ENCODE data around the gene TRIM17. TPM values are rescaled to one million over a fixed set of nuclear protein-coding genes. Genes with fewer than 3 reads are reported as not detected.

Gene TRIM17
- total RNA-seq, 6 experiments from 2014 or later = 0.23 to 0.36 (median 0.30) TPM; not detected in 3

GRCh38 chr1:228367798-228368791, 48.6 kb downstream of the TRIM17 start:
- no peaks in the 10 kb centered on the region for H3K4me1 Mint-ChIP-seq (ENCODE audit: low read depth)
- H3K9me3 Mint-ChIP-seq = no peaks in the 10 kb centered on the region
- DNase-seq = no peak
- H3K27me3 Mint-ChIP-seq (ENCODE audit: insufficient read depth) = peaks cover 4% of the 10 kb centered on the region; the same call in 1 of the 2 replicates
- H3K4me3 Mint-ChIP-seq = no peak overlapping the region
- no peak for TF ChIP-seq CTCF (IDR thresholded peaks at IDR 0.05)
- H3K36me3 Mint-ChIP-seq (ENCODE audit: low read depth) = no peaks in the 10 kb centered on the region
- no peak overlapping the region for H3K27ac Mint-ChIP-seq

GRCh38 chr1:228366866-228367741, 49.6 kb downstream of the TRIM17 start:
- Mint-ChIP-seq H3K9me3 (no peaks in the 10 kb centered on the region), H3K4me3 (no peak overlapping the region), H3K36me3 (ENCODE audit: low read depth) (no peaks in the 10 kb centered on the region), H3K27me3 (ENCODE audit: insufficient read depth) (peaks cover 4% of the 10 kb centered on the region; the same call in 1 of the 2 replicates), H3K4me1 (ENCODE audit: low read depth) (no peaks in the 10 kb centered on the region), H3K27ac (no peak overlapping the region)
- no peak for DNase-seq
- TF ChIP-seq CTCF (IDR thresholded peaks at IDR 0.05) = no peak

- no peaks in the 10 kb centered on the region for H3K4me1 Mint-ChIP-seq (ENCODE audit: low read depth)
- H3K4me3 Mint-ChIP-seq = no peak overlapping the region
- TF ChIP-seq CTCF (IDR thresholded peaks at IDR 0.05) = no peak
- peaks cover 4% of the 10 kb centered on the region; the same call in 1 of the 2 replicates for H3K27me3 Mint-ChIP-seq (ENCODE audit: insufficient read depth)
- no peaks in the 10 kb centered on the region for H3K36me3 Mint-ChIP-seq (ENCODE audit: low read depth)
- no peak for DNase-seq
- no peaks in the 10 kb centered on the region for H3K9me3 Mint-ChIP-seq
- no peak overlapping the region for H3K27ac Mint-ChIP-seq
Observed at GRCh38 chr1:228366062-228366865, 50.4 kb downstream of the TRIM17 start.

GRCh38 chr1:228365271-228366061, 51.2 kb downstream of the TRIM17 start:
- Mint-ChIP-seq H3K36me3 (ENCODE audit: low read depth) (no peaks in the 10 kb centered on the region), H3K9me3 (no peaks in the 10 kb centered on the region), H3K27me3 (ENCODE audit: insufficient read depth) (peaks cover 4% of the 10 kb centered on the region; the same call in 1 of the 2 replicates), H3K27ac (no peak overlapping the region), H3K4me1 (ENCODE audit: low read depth) (no peaks in the 10 kb centered on the region), H3K4me3 (no peak overlapping the region)
- no peak for DNase-seq
- no peak for TF ChIP-seq CTCF (IDR thresholded peaks at IDR 0.05)

All from HFFc6 (cell line).